Cardiac muscle cell (in vitro differentiated cells and primary cell): Measurements from ENCODE around the gene ARID5B. TPM values are rescaled to one million over a fixed set of nuclear protein-coding genes. Genes with fewer than 3 reads are reported as not detected.

Experiments used
- DNase-seq, 2 donors: peaks; one replicate each; pipeline versions ENCODE4 v3.0.0 to v3.0.0-alpha.2; 2010 to 2017; ENCODE audit warnings: low read depth in 1 of 2, low spot score in 1 of 2
- H3K27ac ChIP-seq: fragments of 200-600 bp; sonication (generic); 2 replicates; pipeline ENCODE4 v1.5.1; 2016
- H3K27me3 ChIP-seq: fragments of 200-600 bp; sonication (generic); 2 replicates; pipeline ENCODE4 v1.6.0; 2016; ENCODE audit warnings: control low read depth
- H3K36me3 ChIP-seq: fragments of 200-600 bp; sonication (generic); 2 replicates; pipeline ENCODE4 v1.5.1; 2016; ENCODE audit warnings: control low read depth
- H3K4me1 ChIP-seq: fragments of 200-600 bp; sonication (generic); 2 replicates; pipeline ENCODE4 v1.8.1; 2017; ENCODE audit warnings: low read depth, mild to moderate bottlenecking, mixed run types
- H3K4me3 ChIP-seq: fragments of 200-600 bp; sonication (generic); 2 replicates; pipeline ENCODE4 v1.5.1; 2016; ENCODE audit warnings: mild to moderate bottlenecking
- H3K9me3 ChIP-seq: fragments of 200-600 bp; sonication (generic); 2 replicates; pipeline ENCODE4 v1.5.1; 2017; ENCODE audit warnings: low read depth, mild to moderate bottlenecking, control low read depth
- polyA plus RNA-seq: library from polyadenylated mRNA; unstranded; fragments of >200 nt; fragmentation: Nextera tagmentation; extraction: Ambion mirVana; gene quantifications from 2 replicates; pipeline ENCODE4 v1.2.1, GENCODE V29; 2016
- total RNA-seq: library from RNA; depleted of rRNA; stranded (reverse); fragments of >200 nt; gene quantifications from 2 replicates; pipeline ENCODE4 v1.2.3, GENCODE V29; 2016
- TF ChIP-seq, protein P1 (sequence below): IDR thresholded peaks from 2 replicates; pipeline ENCODE4 v1.5.1; 2012; ENCODE audit warnings: low read depth, mild to moderate bottlenecking, low read length

ARID5B gene
- total and polyA plus RNA-seq, 2 experiments from 2014 or later, result 4.9 to 7.8 TPM

GRCh38 chr10:62019685-62020359 is 118.3 kb downstream of the ARID5B start:
- no peak for DNase-seq
- H3K4me3 ChIP-seq, result no peak overlapping the region

GRCh38 chr10:62021128-62021665 is 119.7 kb downstream of the ARID5B start:
- TF ChIP-seq, protein P1, sequence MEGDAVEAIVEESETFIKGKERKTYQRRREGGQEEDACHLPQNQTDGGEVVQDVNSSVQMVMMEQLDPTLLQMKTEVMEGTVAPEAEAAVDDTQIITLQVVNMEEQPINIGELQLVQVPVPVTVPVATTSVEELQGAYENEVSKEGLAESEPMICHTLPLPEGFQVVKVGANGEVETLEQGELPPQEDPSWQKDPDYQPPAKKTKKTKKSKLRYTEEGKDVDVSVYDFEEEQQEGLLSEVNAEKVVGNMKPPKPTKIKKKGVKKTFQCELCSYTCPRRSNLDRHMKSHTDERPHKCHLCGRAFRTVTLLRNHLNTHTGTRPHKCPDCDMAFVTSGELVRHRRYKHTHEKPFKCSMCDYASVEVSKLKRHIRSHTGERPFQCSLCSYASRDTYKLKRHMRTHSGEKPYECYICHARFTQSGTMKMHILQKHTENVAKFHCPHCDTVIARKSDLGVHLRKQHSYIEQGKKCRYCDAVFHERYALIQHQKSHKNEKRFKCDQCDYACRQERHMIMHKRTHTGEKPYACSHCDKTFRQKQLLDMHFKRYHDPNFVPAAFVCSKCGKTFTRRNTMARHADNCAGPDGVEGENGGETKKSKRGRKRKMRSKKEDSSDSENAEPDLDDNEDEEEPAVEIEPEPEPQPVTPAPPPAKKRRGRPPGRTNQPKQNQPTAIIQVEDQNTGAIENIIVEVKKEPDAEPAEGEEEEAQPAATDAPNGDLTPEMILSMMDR, result no peak
- no peak overlapping the region for H3K27ac ChIP-seq
- H3K4me1 ChIP-seq, result peaks cover 12% of the 10 kb centered on the region
- no peak for DNase-seq
- H3K4me3 ChIP-seq, result no peak overlapping the region
- H3K9me3 ChIP-seq, result no peaks in the 10 kb centered on the region
- H3K36me3 ChIP-seq, result no peaks in the 10 kb centered on the region
- no peaks in the 10 kb centered on the region for H3K27me3 ChIP-seq

More at GRCh38 chr10:62019685-62020359, 118.3 kb downstream of the ARID5B start:
- Histone ChIP-seq H3K27me3 (no peaks in the 10 kb centered on the region), H3K36me3 (no peaks in the 10 kb centered on the region), H3K9me3 (no peaks in the 10 kb centered on the region), H3K27ac (no peak overlapping the region), H3K4me1 (peaks cover 11% of the 10 kb centered on the region)
- TF ChIP-seq, protein P1, result no peak

DNA sequence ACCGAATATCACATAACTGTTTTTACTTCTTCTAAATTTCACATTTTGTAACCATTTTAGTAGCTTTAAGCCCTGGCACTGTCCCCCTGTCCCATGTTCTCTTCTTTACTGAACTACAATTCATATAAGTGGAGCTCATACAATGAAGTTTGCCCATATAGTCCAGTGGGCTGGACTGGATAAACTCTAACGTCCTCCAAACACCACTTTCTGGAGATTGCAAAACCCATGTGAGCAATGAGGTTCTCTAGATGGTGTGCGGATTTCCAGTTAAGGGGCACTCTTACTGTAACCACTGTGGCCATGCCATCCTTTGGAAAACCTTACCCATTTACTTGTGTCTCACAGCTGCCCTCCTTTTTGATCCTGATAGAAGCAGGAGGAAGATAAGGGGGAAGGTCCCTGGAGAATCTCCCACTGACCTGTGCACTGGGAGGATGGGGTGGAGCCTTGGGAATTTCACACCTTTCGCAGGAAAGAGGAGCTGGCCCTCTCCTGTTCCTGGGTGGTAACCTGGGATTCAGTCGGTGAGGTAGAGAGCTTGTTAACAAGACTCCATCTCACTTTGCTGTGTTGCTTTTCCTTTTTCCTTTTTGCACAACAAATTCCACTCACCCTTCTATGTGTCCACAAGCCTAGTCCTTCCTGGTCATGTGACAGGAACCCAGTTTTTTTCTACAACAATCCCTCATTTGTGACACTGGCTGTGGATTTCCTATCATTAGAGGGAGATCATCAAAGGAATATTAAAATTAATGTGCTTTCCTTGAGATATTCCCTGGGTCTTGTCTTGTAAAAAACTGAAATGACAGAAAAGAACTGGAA is 120.7 kb downstream of the ARID5B start:
- H3K27me3 ChIP-seq, result no peaks in the 10 kb centered on the region
- no peaks in the 10 kb centered on the region for H3K36me3 ChIP-seq
- DNase-seq, result no peak
- peaks cover 12% of the 10 kb centered on the region for H3K4me1 ChIP-seq
- no peak overlapping the region for H3K27ac ChIP-seq
- no peaks in the 10 kb centered on the region for H3K9me3 ChIP-seq
- TF ChIP-seq, protein P1, result no peak
- H3K4me3 ChIP-seq, result no peak overlapping the region

GRCh38 chr10:62022830-62023229 is 121.3 kb downstream of the ARID5B start:
- DNase-seq, result no peak
- Histone ChIP-seq H3K4me1 (peaks cover 12% of the 10 kb centered on the region), H3K36me3 (no peaks in the 10 kb centered on the region), H3K9me3 (no peaks in the 10 kb centered on the region), H3K4me3 (no peak overlapping the region), H3K27ac (no peak overlapping the region), H3K27me3 (no peaks in the 10 kb centered on the region)
- TF ChIP-seq, protein P1, result no peak

- Histone ChIP-seq H3K27me3 (no peaks in the 10 kb centered on the region), H3K4me3 (no peak overlapping the region), H3K36me3 (no peaks in the 10 kb centered on the region), H3K4me1 (peaks cover 12% of the 10 kb centered on the region), H3K27ac (no peak overlapping the region), H3K9me3 (no peaks in the 10 kb centered on the region)
- DNase-seq, result no peak
- TF ChIP-seq, protein P1, result no peak
These were observed 121.8 kb downstream of the ARID5B start for GRCh38 chr10:62023329-62023728.
